ENCODE data around the gene RRAD.
"Not testable (repeated sequence)": the region's sequence is repeated elsewhere in the genome, so short reads cannot be mapped to it uniquely, and the experiment has no call there.

Gene RRAD

GRCh38 chr16:66946974-66947301, 21.6 kb upstream of the RRAD start:
- Histone ChIP-seq H3K4me3 (ENCODE audit: low read length) (no peak overlapping the region), H3K9me2 (replicated peaks; ENCODE audit: control insufficient read depth, low read length) (no peaks in the 10 kb centered on the region), H4K20me1 (ENCODE audit: control insufficient read depth, insufficient read depth, low read depth, low read length) (no peaks in the 10 kb centered on the region), H3K27me3 (ENCODE audit: control insufficient read depth, low read length) (peaks cover 43% of the 10 kb centered on the region), H3K27ac (ENCODE audit: low read depth, low read length) (no peak overlapping the region), H3K4me2 (ENCODE audit: low read length) (no peak overlapping the region), H3K9me3 (ENCODE audit: control insufficient read depth, insufficient read depth, low read length) (no peaks in the 10 kb centered on the region), H3K4me1 (ENCODE audit: control insufficient read depth, low read length) (peaks cover 18% of the 10 kb centered on the region), H3K79me2 (ENCODE audit: control insufficient read depth, low read length) (no peaks in the 10 kb centered on the region), H3K36me3 (ENCODE audit: control insufficient read depth, low read length) (peaks cover 16% of the 10 kb centered on the region), H3F3A (ENCODE audit: control insufficient read depth, insufficient read depth) (no peaks in the 10 kb centered on the region)
- no peak for TF ChIP-seq EZH2phosphoT487 (IDR thresholded peaks at IDR 0.05; ENCODE audit: borderline replicate concordance, low read length)
- no peak for TF ChIP-seq CTCF (IDR thresholded peaks at IDR 0.05; ENCODE audit: low read depth, low read length, poor library complexity, severe bottlenecking)

- Histone ChIP-seq H3K9me3 (ENCODE audit: control insufficient read depth, insufficient read depth, low read length) (no peaks in the 10 kb centered on the region), H3K27me3 (ENCODE audit: control insufficient read depth, low read length) (peaks cover 39% of the 10 kb centered on the region), H3F3A (ENCODE audit: control insufficient read depth, insufficient read depth) (no peaks in the 10 kb centered on the region), H3K4me2 (ENCODE audit: low read length) (no peak overlapping the region), H3K4me1 (ENCODE audit: control insufficient read depth, low read length) (peaks cover 18% of the 10 kb centered on the region), H3K27ac (ENCODE audit: low read depth, low read length) (no peak overlapping the region), H3K36me3 (ENCODE audit: control insufficient read depth, low read length) (peaks cover 17% of the 10 kb centered on the region), H3K9me2 (replicated peaks; ENCODE audit: control insufficient read depth, low read length) (no peaks in the 10 kb centered on the region), H4K20me1 (ENCODE audit: control insufficient read depth, insufficient read depth, low read depth, low read length) (no peaks in the 10 kb centered on the region), H3K4me3 (ENCODE audit: low read length) (no peak overlapping the region), H3K79me2 (ENCODE audit: control insufficient read depth, low read length) (no peaks in the 10 kb centered on the region)
- TF ChIP-seq EZH2phosphoT487 (IDR thresholded peaks at IDR 0.05; ENCODE audit: borderline replicate concordance, low read length) (no peak), CTCF (IDR thresholded peaks at IDR 0.05; ENCODE audit: low read depth, low read length, poor library complexity, severe bottlenecking) (no peak)
Observed at GRCh38 chr16:66946541-66946940, 21.2 kb upstream of the RRAD start.

- H3K4me1 ChIP-seq (ENCODE audit: control insufficient read depth, low read length): peaks cover 18% of the 10 kb centered on the region
- H3K36me3 ChIP-seq (ENCODE audit: control insufficient read depth, low read length): peaks cover 22% of the 10 kb centered on the region
- no peaks in the 10 kb centered on the region for H4K20me1 ChIP-seq (ENCODE audit: control insufficient read depth, insufficient read depth, low read depth, low read length)
- no peaks in the 10 kb centered on the region for H3K79me2 ChIP-seq (ENCODE audit: control insufficient read depth, low read length)
- TF ChIP-seq CTCF (IDR thresholded peaks at IDR 0.05; ENCODE audit: low read depth, low read length, poor library complexity, severe bottlenecking) (no peak), EZH2phosphoT487 (IDR thresholded peaks at IDR 0.05; ENCODE audit: borderline replicate concordance, low read length) (no peak)
- H3K4me2 ChIP-seq (ENCODE audit: low read length): no peak overlapping the region
- H3K9me2 ChIP-seq (replicated peaks; ENCODE audit: control insufficient read depth, low read length): no peaks in the 10 kb centered on the region
- H3F3A ChIP-seq (ENCODE audit: control insufficient read depth, insufficient read depth): no peaks in the 10 kb centered on the region
- H3K4me3 ChIP-seq (ENCODE audit: low read length): no peak overlapping the region
- H3K27me3 ChIP-seq (ENCODE audit: control insufficient read depth, low read length): peaks cover 33% of the 10 kb centered on the region
- no peaks in the 10 kb centered on the region for H3K9me3 ChIP-seq (ENCODE audit: control insufficient read depth, insufficient read depth, low read length)
- H3K27ac ChIP-seq (ENCODE audit: low read depth, low read length): no peak overlapping the region
Observed at GRCh38 chr16:66945939-66946338, 20.6 kb upstream of the RRAD start.

- H3K79me2 ChIP-seq (ENCODE audit: control insufficient read depth, low read length); H3F3A ChIP-seq (ENCODE audit: control insufficient read depth, insufficient read depth); H3K27ac ChIP-seq (ENCODE audit: low read depth, low read length); H4K20me1 ChIP-seq (ENCODE audit: control insufficient read depth, insufficient read depth, low read depth, low read length); H3K9me3 ChIP-seq (ENCODE audit: control insufficient read depth, insufficient read depth, low read length); H3K9me2 ChIP-seq (replicated peaks; ENCODE audit: control insufficient read depth, low read length); H3K4me2 ChIP-seq (ENCODE audit: low read length); H3K4me3 ChIP-seq (ENCODE audit: low read length): not testable (repeated sequence)
- Histone ChIP-seq H3K4me1 (ENCODE audit: control insufficient read depth, low read length) (peaks cover 18% of the 10 kb centered on the region), H3K27me3 (ENCODE audit: control insufficient read depth, low read length) (peaks cover 27% of the 10 kb centered on the region), H3K36me3 (ENCODE audit: control insufficient read depth, low read length) (peaks cover 29% of the 10 kb centered on the region)
Observed at GRCh38 chr16:66944971-66945370, 19.6 kb upstream of the RRAD start.

Measured in DOHH2 (cell line).